Measurements from ENCODE around the gene C16orf78.
"Not testable (repeated sequence)": the region's sequence is repeated elsewhere in the genome, so short reads cannot be mapped to it uniquely, and the experiment has no call there.

C16orf78 gene

DNA sequence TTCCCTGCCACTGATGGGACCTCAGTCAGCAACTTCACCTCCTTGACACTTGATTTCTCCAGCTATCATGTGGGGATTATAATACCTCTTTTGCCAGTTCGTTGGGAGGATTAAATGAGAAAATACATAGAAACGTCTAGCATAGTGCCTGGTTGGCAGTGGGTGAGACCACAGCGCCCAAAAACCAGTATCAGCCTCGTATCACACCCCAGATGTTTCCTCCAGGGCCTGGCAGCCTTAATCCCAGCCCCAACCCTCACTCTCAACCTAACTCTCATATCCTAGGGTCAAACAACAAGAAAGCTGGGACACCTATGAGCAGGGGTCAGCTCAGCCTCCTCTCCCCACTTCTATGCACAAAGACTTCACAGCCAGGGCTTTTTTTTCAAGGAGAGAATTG lies 14.0 kb upstream of the C16orf78 start:
- TF ChIP-seq, protein P1, sequence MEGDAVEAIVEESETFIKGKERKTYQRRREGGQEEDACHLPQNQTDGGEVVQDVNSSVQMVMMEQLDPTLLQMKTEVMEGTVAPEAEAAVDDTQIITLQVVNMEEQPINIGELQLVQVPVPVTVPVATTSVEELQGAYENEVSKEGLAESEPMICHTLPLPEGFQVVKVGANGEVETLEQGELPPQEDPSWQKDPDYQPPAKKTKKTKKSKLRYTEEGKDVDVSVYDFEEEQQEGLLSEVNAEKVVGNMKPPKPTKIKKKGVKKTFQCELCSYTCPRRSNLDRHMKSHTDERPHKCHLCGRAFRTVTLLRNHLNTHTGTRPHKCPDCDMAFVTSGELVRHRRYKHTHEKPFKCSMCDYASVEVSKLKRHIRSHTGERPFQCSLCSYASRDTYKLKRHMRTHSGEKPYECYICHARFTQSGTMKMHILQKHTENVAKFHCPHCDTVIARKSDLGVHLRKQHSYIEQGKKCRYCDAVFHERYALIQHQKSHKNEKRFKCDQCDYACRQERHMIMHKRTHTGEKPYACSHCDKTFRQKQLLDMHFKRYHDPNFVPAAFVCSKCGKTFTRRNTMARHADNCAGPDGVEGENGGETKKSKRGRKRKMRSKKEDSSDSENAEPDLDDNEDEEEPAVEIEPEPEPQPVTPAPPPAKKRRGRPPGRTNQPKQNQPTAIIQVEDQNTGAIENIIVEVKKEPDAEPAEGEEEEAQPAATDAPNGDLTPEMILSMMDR (IDR thresholded peaks at IDR 0.05; ENCODE audit: insufficient read depth, low read length, missing control alignments), result no peak
- DNase-seq (ENCODE audit: low read depth, low spot score), result no peak
- ChIA-PET POLR2A (interaction anchor here (0.6 kb wide), 1 partner anchor 65 kb away, joined by 3 read pairs; no protein-coding TSS in a partner anchor), CTCF (interaction anchor here (1.2 kb wide), 1 partner anchor 9 kb away, joined by 5 read pairs; no protein-coding TSS in a partner anchor)
- H3K4me3 ChIP-seq (ENCODE audit: low read depth, low read length), result no peak overlapping the region

DNA sequence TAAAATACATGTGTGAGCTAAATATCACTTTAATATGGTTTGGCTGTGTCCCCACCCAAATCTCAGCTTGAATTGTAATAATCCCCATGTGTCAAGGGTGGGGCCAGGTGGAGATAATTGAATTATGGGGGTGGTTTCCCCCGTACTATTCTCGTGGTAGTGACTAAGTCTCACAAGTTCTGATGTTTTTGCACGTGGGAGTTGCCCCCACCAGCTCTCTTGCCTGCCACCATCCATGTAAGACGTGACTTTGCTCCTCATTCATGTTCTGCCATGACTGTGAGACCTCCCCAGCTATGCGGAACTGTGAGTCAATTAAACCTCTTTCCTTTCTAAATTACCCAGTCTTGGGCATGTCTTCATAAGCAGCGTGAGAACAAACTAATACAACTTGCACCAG lies 11.9 kb upstream of the C16orf78 start:
- CTCF ChIA-PET; H3K4me3 ChIP-seq (ENCODE audit: low read depth, low read length); POLR2A ChIA-PET; DNase-seq (ENCODE audit: low read depth, low spot score): not testable (repeated sequence)

DNA sequence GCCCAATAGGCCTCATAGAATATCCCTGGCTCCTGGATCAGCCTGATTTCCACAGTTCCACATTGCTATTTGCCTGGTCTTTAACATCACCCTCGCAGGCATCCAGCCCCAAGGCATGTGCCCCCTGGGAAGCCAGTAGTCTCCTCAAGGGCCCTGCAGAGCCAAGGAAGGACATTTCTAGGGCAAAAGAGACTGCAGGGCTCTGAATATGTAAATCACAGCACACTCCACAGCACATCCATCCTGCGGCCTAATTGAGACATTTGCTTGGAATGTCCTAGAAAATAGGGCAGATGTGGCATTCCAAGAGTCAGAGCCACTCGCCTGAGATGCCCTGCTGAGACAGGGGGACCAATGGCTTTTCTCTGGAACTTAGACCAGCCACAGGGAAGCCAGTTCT lies 11.4 kb upstream of the C16orf78 start:
- TF ChIP-seq, protein P1 (IDR thresholded peaks at IDR 0.05; ENCODE audit: insufficient read depth, low read length, missing control alignments), result no peak
- ChIA-PET POLR2A (no interaction called here), CTCF (no interaction called here)
- no peak overlapping the region for H3K4me3 ChIP-seq (ENCODE audit: low read depth, low read length)
- no peak for DNase-seq (ENCODE audit: low read depth, low spot score)

DNA sequence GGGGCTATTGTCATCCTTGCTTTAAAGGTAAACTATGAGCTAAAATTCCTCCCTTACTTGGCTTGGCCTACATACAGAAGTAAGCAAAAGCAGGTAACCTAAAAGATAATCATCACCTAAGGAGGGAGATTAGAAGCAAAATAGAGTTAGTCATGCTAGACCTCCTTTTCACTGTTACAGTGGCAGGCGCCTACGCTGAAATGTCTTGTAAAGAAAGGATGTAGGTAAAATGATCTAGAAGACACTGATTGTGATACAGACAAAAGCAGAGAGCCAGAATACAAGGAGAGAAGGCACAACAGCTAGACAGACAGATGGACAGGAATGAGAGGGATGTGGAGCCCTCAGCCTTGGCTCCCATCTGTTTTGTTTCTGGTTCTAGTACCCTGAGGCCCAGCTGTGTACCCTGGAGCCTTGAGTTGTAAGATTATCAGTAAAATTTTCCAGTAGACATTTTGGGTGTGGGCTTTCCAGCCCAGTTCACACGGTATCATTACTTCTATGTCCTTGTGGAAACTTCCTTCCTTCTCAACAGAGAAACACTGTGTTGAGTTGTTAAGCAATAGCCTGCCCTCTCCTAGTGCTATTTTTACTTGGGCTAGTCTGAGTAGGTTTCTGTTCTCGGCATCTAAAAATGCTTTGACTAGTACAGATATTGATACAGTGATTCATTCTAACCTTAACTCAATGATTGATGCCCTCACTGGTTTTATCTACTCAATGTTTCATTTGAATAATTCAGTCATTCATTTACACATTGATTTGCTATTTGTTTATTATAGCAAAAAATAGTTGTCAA lies 7.7 kb upstream of the C16orf78 start:
- no peak overlapping the region for H3K4me3 ChIP-seq (ENCODE audit: low read depth, low read length)
- POLR2A ChIA-PET, result no interaction called here
- DNase-seq (ENCODE audit: low read depth, low spot score), result no peak
- TF ChIP-seq, protein P1 (IDR thresholded peaks at IDR 0.05; ENCODE audit: insufficient read depth, low read length, missing control alignments), result no peak
- CTCF ChIA-PET, result interaction anchor here (1.3 kb wide), 1 partner anchor 678 kb away, joined by 4 read pairs; no protein-coding TSS in a partner anchor

DNA sequence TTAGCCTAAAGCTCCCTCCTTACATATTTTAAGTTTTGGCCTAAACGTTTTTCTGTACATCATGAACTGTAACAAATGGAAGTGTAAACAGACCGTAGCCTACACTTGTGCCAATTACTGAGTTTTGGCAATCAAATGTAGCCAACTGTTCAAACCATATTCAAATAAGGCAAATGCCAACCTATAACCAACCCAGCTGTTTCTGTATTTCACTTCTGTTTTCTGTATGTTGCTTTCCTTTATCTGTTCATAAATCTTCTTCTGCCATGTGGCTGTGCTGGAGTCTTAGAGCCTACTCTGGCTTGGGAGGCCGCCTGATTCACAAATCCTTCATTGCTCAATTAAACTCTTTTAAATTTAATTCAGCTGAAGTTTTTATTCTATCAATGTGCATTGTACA lies 6.9 kb upstream of the C16orf78 start:
- ChIA-PET POLR2A (no interaction called here), CTCF (interaction anchor here (1.3 kb wide), 1 partner anchor 679 kb away, joined by 4 read pairs; no protein-coding TSS in a partner anchor)
- TF ChIP-seq, protein P1 (IDR thresholded peaks at IDR 0.05; ENCODE audit: insufficient read depth, low read length, missing control alignments), result no peak
- no peak for DNase-seq (ENCODE audit: low read depth, low spot score)
- H3K4me3 ChIP-seq (ENCODE audit: low read depth, low read length), result no peak overlapping the region

DNA sequence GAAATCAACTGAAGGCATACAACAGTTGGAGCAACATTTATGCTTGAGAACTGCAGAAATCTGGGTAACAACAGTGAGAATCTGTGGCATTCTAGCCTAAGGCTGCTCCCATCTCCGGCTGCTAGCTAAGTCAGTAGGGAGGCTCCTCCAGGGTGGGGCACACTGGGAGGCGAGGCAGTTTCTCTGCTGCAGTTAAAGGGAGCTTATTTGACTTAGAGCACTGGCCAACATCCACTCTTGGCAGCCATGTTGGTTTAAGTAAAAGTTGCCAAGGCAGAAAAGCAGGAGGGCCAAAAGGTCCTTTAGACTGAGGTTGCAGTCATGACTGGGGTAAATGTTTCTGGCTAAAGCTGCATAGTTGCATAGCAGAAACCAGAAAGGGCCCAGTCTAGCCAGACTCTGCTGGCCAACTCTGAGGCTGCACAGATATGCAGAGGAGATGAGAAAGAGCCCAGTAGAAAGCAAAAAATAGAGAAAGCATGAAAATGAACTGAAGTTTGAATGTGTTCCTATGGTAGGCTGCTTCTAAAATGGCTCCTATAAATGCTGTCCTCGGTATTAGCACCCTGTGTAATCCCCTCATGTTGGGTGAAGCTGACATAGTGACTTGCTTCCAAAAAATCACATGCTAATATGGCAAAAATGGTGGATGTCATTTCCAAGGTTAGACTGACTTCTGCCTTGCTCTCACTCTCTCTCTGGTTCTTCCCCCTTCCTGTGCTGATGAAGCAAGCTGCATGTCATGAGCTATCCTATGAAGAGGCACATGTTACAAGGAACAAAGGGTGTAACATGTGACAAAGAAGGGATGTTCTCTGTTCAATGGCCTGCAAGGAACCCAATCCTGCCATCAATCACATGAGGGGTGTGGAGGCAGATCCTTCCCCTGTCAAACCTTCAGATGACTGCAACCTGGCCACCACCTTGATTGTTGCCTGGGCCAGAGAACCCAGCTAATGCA lies 3.7 kb upstream of the C16orf78 start:
- no peak overlapping the region for H3K4me3 ChIP-seq (ENCODE audit: low read depth, low read length)
- no peak for DNase-seq (ENCODE audit: low read depth, low spot score)
- CTCF ChIA-PET, result no interaction called here
- TF ChIP-seq, protein P1 (IDR thresholded peaks at IDR 0.05; ENCODE audit: insufficient read depth, low read length, missing control alignments), result no peak
- POLR2A ChIA-PET, result no interaction called here
